ENCODE results near the gene PAFAH1B2.
"Not testable (repeated sequence)": the region's sequence is repeated elsewhere in the genome, so short reads cannot be mapped to it uniquely, and the experiment has no call there.

DNA sequence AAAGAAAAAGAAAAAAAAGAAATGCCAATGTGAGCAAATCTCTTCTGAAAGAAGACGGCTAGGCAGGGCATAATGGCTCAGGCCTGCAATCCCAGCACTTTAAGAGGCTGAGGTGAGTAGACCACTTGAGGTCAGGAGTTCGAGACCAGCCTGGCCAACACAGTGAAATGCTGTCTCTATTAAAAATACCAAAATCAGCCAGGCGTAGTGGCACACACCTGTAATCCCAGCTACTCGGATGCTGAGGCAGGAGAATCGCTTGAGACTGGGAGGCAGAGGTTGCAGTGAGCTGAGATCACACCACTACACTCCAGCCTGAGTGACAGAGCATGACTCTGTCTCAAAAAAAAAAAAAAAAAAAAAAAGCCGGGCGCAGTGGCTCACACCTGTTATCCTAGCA is 13.7 kb upstream of the PAFAH1B2 start:
- TF ChIP-seq, protein P1, sequence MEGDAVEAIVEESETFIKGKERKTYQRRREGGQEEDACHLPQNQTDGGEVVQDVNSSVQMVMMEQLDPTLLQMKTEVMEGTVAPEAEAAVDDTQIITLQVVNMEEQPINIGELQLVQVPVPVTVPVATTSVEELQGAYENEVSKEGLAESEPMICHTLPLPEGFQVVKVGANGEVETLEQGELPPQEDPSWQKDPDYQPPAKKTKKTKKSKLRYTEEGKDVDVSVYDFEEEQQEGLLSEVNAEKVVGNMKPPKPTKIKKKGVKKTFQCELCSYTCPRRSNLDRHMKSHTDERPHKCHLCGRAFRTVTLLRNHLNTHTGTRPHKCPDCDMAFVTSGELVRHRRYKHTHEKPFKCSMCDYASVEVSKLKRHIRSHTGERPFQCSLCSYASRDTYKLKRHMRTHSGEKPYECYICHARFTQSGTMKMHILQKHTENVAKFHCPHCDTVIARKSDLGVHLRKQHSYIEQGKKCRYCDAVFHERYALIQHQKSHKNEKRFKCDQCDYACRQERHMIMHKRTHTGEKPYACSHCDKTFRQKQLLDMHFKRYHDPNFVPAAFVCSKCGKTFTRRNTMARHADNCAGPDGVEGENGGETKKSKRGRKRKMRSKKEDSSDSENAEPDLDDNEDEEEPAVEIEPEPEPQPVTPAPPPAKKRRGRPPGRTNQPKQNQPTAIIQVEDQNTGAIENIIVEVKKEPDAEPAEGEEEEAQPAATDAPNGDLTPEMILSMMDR (IDR thresholded peaks at IDR 0.05) = not testable (repeated sequence)
- not testable (repeated sequence) for TF ChIP-seq POLR2A (IDR thresholded peaks at IDR 0.05)

All from testis (tissue), 2 donors.